GM12865 (cell line): ENCODE results near the gene TPRKB.
"Not testable (repeated sequence)": the region's sequence is repeated elsewhere in the genome, so short reads cannot be mapped to it uniquely, and the experiment has no call there.

ENCODE experiments used
- DNase-seq: peaks from one replicate; pipeline ENCODE4 v3.0.0; 2010; ENCODE audit warnings: low read depth
- H3K4me3 ChIP-seq: 2 replicates; pipeline ENCODE4 v1.5.1; 2011; ENCODE audit warnings: mild to moderate bottlenecking, low read depth, low read length, control low read depth
- CTCF ChIP-seq: IDR thresholded peaks from 2 replicates; pipeline ENCODE4 v1.5.1; 2011; ENCODE audit warnings: low read length, control low read depth, low read depth, inconsistent platforms; ENCODE audit not compliant: insufficient read depth; ENCODE audit errors: missing control alignments

Gene TPRKB

GRCh38 chr2:73739101-73739500 lies 2.0 kb upstream of the TPRKB start:
- H3K4me3 ChIP-seq: no peak overlapping the region
- no peak for DNase-seq
- no peak for TF ChIP-seq CTCF

GRCh38 chr2:73736378-73736777 lies 767 bp downstream of the TPRKB start:
- DNase-seq: no peak
- no peak for TF ChIP-seq CTCF
- H3K4me3 ChIP-seq: peak overlapping the region; percentile 66

GRCh38 chr2:73730810-73731209 lies 6.3 kb downstream of the TPRKB start:
- no peak for TF ChIP-seq CTCF

GRCh38 chr2:73728711-73729110 lies 8.4 kb downstream of the TPRKB start:
- no peak for DNase-seq
- no peak overlapping the region for H3K4me3 ChIP-seq
- no peak for TF ChIP-seq CTCF

More at GRCh38 chr2:73730810-73731209, 6.3 kb downstream of the TPRKB start:
- H3K4me3 ChIP-seq: no peak overlapping the region
- no peak for DNase-seq

GRCh38 chr2:73728043-73728442 lies 9.1 kb downstream of the TPRKB start:
- no peak overlapping the region for H3K4me3 ChIP-seq
- no peak for TF ChIP-seq CTCF
- DNase-seq: no peak

GRCh38 chr2:73726657-73727056 lies 10.5 kb downstream of the TPRKB start:
- not testable (repeated sequence) for H3K4me3 ChIP-seq, DNase-seq

- TF ChIP-seq CTCF: no peak
- DNase-seq: no peak
- H3K4me3 ChIP-seq: no peak overlapping the region
These were observed 18.1 kb downstream of the TPRKB start for GRCh38 chr2:73718851-73719621.
